Neural cell (in vitro differentiated cells): ENCODE measurements around the gene MPIG6B.

Source experiments
- EP300 ChIP-seq: fragments of 450-650 bp; conservative IDR thresholded peaks from 2 replicates; pipeline ENCODE4 v1.6.1; 2014; ENCODE audit warnings: antibody characterized with exemption, mild to moderate bottlenecking, moderate library complexity; ENCODE audit not compliant: poor library complexity, severe bottlenecking
- EZH2 ChIP-seq: fragments of 200-600, 300-800 bp; shearing (Covaris generic), sonication (generic); IDR thresholded peaks from 2 replicates; pipeline ENCODE4 v1.6.1; 2014; ENCODE audit warnings: antibody characterized with exemption, low read length, borderline replicate concordance, mild to moderate bottlenecking; ENCODE audit not compliant: insufficient read depth, poor library complexity, severe bottlenecking
- POLR2AphosphoS5 ChIP-seq: IDR thresholded peaks from 2 replicates; pipeline ENCODE4 v1.6.1; 2012
- SMC3 ChIP-seq: fragments of 450-650 bp; conservative IDR thresholded peaks from 2 replicates; pipeline ENCODE4 v1.6.1; 2014; ENCODE audit warnings: antibody characterized with exemption, mild to moderate bottlenecking, moderate library complexity; ENCODE audit not compliant: poor library complexity
- TAF1 ChIP-seq: IDR thresholded peaks from 2 replicates; pipeline ENCODE4 v1.6.1; 2012; ENCODE audit warnings: low read depth
- TF ChIP-seq, protein P1 (sequence below): fragments of 450-650 bp; IDR thresholded peaks from 2 replicates; pipeline ENCODE4 v1.5.1; 2014; ENCODE audit warnings: antibody characterized with exemption, mild to moderate bottlenecking, moderate library complexity; ENCODE audit not compliant: poor library complexity, severe bottlenecking

DNA sequence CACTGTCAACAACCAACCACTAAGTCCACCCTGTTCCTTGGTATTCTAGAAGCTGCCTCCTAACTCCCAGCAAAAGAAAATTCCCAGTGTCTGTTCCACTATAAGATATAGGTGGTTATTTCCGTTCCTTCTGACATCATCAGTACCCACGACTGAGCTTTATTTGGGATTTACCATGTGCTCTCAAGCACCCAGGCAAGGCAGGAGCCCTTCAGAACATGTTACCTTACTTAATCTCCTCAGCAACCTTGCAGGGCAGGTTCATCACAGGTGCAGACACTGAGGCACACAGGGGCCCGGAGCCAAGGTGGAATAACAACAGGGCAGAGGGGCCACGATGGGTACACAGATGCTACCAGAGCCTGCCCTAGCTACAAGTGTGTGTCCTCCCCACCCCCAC lies 30.8 kb upstream of the MPIG6B start:
- TF ChIP-seq, protein P1, sequence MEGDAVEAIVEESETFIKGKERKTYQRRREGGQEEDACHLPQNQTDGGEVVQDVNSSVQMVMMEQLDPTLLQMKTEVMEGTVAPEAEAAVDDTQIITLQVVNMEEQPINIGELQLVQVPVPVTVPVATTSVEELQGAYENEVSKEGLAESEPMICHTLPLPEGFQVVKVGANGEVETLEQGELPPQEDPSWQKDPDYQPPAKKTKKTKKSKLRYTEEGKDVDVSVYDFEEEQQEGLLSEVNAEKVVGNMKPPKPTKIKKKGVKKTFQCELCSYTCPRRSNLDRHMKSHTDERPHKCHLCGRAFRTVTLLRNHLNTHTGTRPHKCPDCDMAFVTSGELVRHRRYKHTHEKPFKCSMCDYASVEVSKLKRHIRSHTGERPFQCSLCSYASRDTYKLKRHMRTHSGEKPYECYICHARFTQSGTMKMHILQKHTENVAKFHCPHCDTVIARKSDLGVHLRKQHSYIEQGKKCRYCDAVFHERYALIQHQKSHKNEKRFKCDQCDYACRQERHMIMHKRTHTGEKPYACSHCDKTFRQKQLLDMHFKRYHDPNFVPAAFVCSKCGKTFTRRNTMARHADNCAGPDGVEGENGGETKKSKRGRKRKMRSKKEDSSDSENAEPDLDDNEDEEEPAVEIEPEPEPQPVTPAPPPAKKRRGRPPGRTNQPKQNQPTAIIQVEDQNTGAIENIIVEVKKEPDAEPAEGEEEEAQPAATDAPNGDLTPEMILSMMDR: no peak
- TF ChIP-seq EP300: no peak
- TF ChIP-seq EZH2: no peak
- no peak for TF ChIP-seq SMC3
- TF ChIP-seq TAF1: no peak
- no peak for TF ChIP-seq POLR2AphosphoS5
